Activated CD4-positive, alpha-beta memory T cell treated with anti-CD3 and anti-CD28 coated beads, Interleukin-2, amount 10 ng/mL, durations not matched to agents 7 days and 5 days (primary cell): ENCODE measurements around the gene NOL9. TPM values are rescaled to one million over a fixed set of nuclear protein-coding genes. Genes with fewer than 3 reads are reported as not detected.
"Not testable (repeated sequence)": the region's sequence is repeated elsewhere in the genome, so short reads cannot be mapped to it uniquely, and the experiment has no call there.

ENCODE experiments used
- CTCF ChIA-PET: fragments of 350-600 bp; sonication (Branson Sonifier 250); formaldehyde crosslinking; loops from one replicate; lab custom pipeline; 2021; ENCODE audit warnings: antibody characterized with exemption, inconsistent platforms; lab: Charles Lee
- POLR2A ChIA-PET: fragments of 350-600 bp; sonication (Branson Sonifier 250); formaldehyde crosslinking; loops from one replicate; lab custom pipeline; 2021; ENCODE audit warnings: antibody characterized with exemption; lab: Charles Lee
- DNase-seq: peaks from one replicate; pipeline ENCODE4 v3.0.0-alpha.2; 2020
- H3K27ac Mint-ChIP-seq: one replicate; pipeline ENCODE4 v1.8.0; 2021; ENCODE audit warnings: mild to moderate bottlenecking, mixed read lengths
- H3K27me3 Mint-ChIP-seq: one replicate; pipeline ENCODE4 v1.8.0; 2021; ENCODE audit warnings: mixed read lengths
- H3K36me3 Mint-ChIP-seq: one replicate; pipeline ENCODE4 v1.8.0; 2021; ENCODE audit warnings: low read depth, mixed read lengths
- H3K4me1 Mint-ChIP-seq: one replicate; pipeline ENCODE4 v1.8.0; 2021; ENCODE audit warnings: mixed read lengths
- H3K4me3 Mint-ChIP-seq: one replicate; pipeline ENCODE4 v1.8.0; 2021; ENCODE audit warnings: mild to moderate bottlenecking, mixed read lengths
- H3K9me3 Mint-ChIP-seq: one replicate; pipeline ENCODE4 v1.8.0; 2021; ENCODE audit warnings: mixed read lengths
- total RNA-seq, 2 experiments: library from RNA; stranded (reverse); gene quantifications; one replicate each; pipeline ENCODE4 v1.2.3, GENCODE V29; 2021

Gene NOL9
- total RNA-seq, 2 experiments from 2014 or later = 39.1 to 40.8 TPM

GRCh38 chr1:6578624-6579373 is 24.5 kb upstream of the NOL9 start:
- Mint-ChIP-seq H3K27ac (peak overlapping the region; percentile 85), H3K36me3 (peaks cover 5% of the 10 kb centered on the region), H3K4me3 (no peak overlapping the region), H3K27me3 (no peaks in the 10 kb centered on the region), H3K4me1 (peaks cover 32% of the 10 kb centered on the region), H3K9me3 (no peaks in the 10 kb centered on the region)
- no peak for DNase-seq
- ChIA-PET POLR2A (interaction anchor here (1.0 to 6.2 kb wide), 4 partner anchors 10 to 88 kb away, joined by 3 to 94 read pairs (median 6); partner anchors contain the start of genes KLHL21 and PLEKHG5), CTCF (interaction anchor here (1.2 kb wide), 1 partner anchor 21 kb away, joined by 5 read pairs; no protein-coding TSS in a partner anchor)

GRCh38 chr1:6577831-6578525 is 23.7 kb upstream of the NOL9 start:
- DNase-seq = no peak
- ChIA-PET CTCF (interaction anchor here (0.6 to 1.2 kb wide), 3 partner anchors 22 to 38 kb away, joined by 3 to 6 read pairs (median 5); partner anchors contain the start of genes NOL9 and TAS1R1), POLR2A (interaction anchor here (0.6 to 6.2 kb wide), 3 partner anchors 11 to 51 kb away, joined by 3 to 94 read pairs (median 10); partner anchors contain the start of gene KLHL21)
- peaks cover 32% of the 10 kb centered on the region for H3K4me1 Mint-ChIP-seq
- no peak overlapping the region for H3K27ac Mint-ChIP-seq
- H3K36me3 Mint-ChIP-seq = peaks cover 5% of the 10 kb centered on the region
- H3K27me3 Mint-ChIP-seq = no peaks in the 10 kb centered on the region
- H3K9me3 Mint-ChIP-seq = no peaks in the 10 kb centered on the region
- no peak overlapping the region for H3K4me3 Mint-ChIP-seq

GRCh38 chr1:6574818-6575217 is 20.5 kb upstream of the NOL9 start:
- Mint-ChIP-seq H3K9me3 (no peaks in the 10 kb centered on the region), H3K36me3 (no peaks in the 10 kb centered on the region), H3K27me3 (peaks cover 9% of the 10 kb centered on the region), H3K4me1 (peaks cover 8% of the 10 kb centered on the region), H3K27ac (no peak overlapping the region), H3K4me3 (no peak overlapping the region)
- ChIA-PET POLR2A (no interaction called here), CTCF (interaction anchor here (1.5 kb wide), 1 partner anchor 20 kb away, joined by 3 read pairs; the partner anchor contains the start of gene NOL9)
- DNase-seq = no peak

GRCh38 chr1:6574025-6574620 is 19.8 kb upstream of the NOL9 start:
- no peaks in the 10 kb centered on the region for H3K36me3 Mint-ChIP-seq
- H3K27ac Mint-ChIP-seq = no peak overlapping the region
- peaks cover 1% of the 10 kb centered on the region for H3K4me1 Mint-ChIP-seq
- no peak overlapping the region for H3K4me3 Mint-ChIP-seq
- peaks cover 9% of the 10 kb centered on the region for H3K27me3 Mint-ChIP-seq
- no peaks in the 10 kb centered on the region for H3K9me3 Mint-ChIP-seq
- ChIA-PET POLR2A (no interaction called here), CTCF (interaction anchor here (1.5 kb wide), 1 partner anchor 20 kb away, joined by 3 read pairs; the partner anchor contains the start of gene NOL9)
- no peak for DNase-seq

GRCh38 chr1:6572653-6573383 is 18.5 kb upstream of the NOL9 start:
- H3K27ac Mint-ChIP-seq = no peak overlapping the region
- no peaks in the 10 kb centered on the region for H3K36me3 Mint-ChIP-seq
- DNase-seq = no peak
- no peaks in the 10 kb centered on the region for H3K4me1 Mint-ChIP-seq
- ChIA-PET POLR2A (no interaction called here), CTCF (no interaction called here)
- no peak overlapping the region for H3K4me3 Mint-ChIP-seq
- H3K27me3 Mint-ChIP-seq = peaks cover 12% of the 10 kb centered on the region
- H3K9me3 Mint-ChIP-seq = no peaks in the 10 kb centered on the region

GRCh38 chr1:6570987-6571386 is 16.7 kb upstream of the NOL9 start:
- ChIA-PET CTCF (interaction anchor here (0.8 to 1.2 kb wide), 2 partner anchors 76 to 81 kb away, joined by 3 to 4 read pairs; no protein-coding TSS in a partner anchor), POLR2A (interaction anchor here (1.3 kb wide), 1 partner anchor 10 kb away, joined by 4 read pairs; no protein-coding TSS in a partner anchor)
- Mint-ChIP-seq H3K4me1 (no peaks in the 10 kb centered on the region), H3K4me3 (no peak overlapping the region), H3K27me3 (peaks cover 12% of the 10 kb centered on the region), H3K27ac (no peak overlapping the region), H3K9me3 (no peaks in the 10 kb centered on the region), H3K36me3 (no peaks in the 10 kb centered on the region)
- no peak for DNase-seq

GRCh38 chr1:6570100-6570499 is 15.8 kb upstream of the NOL9 start:
- H3K27ac Mint-ChIP-seq = no peak overlapping the region
- no peak overlapping the region for H3K4me3 Mint-ChIP-seq
- H3K4me1 Mint-ChIP-seq = no peaks in the 10 kb centered on the region
- no peak for DNase-seq
- ChIA-PET CTCF (interaction anchor here (0.7 to 1.2 kb wide), 3 partner anchors 14 to 269 kb away, joined by 3 to 4 read pairs (median 4); no protein-coding TSS in a partner anchor), POLR2A (no interaction called here)
- no peaks in the 10 kb centered on the region for H3K36me3 Mint-ChIP-seq
- H3K9me3 Mint-ChIP-seq = no peaks in the 10 kb centered on the region
- H3K27me3 Mint-ChIP-seq = peaks cover 12% of the 10 kb centered on the region

- Mint-ChIP-seq H3K9me3 (no peaks in the 10 kb centered on the region), H3K36me3 (no peaks in the 10 kb centered on the region), H3K27me3 (peaks cover 12% of the 10 kb centered on the region), H3K4me3 (no peak overlapping the region), H3K4me1 (no peaks in the 10 kb centered on the region), H3K27ac (no peak overlapping the region)
- ChIA-PET POLR2A (no interaction called here), CTCF (no interaction called here)
- DNase-seq = no peak
These were observed 14.7 kb upstream of the NOL9 start for GRCh38 chr1:6569033-6569432.

- CTCF ChIA-PET = no interaction called here
- DNase-seq = no peak
- Mint-ChIP-seq H3K9me3 (no peaks in the 10 kb centered on the region), H3K27me3 (peaks cover 2% of the 10 kb centered on the region), H3K27ac (no peak overlapping the region), H3K4me3 (no peak overlapping the region), H3K36me3 (no peaks in the 10 kb centered on the region), H3K4me1 (peaks cover 3% of the 10 kb centered on the region)
- POLR2A ChIA-PET = interaction anchor here (1.1 kb wide), 1 partner anchor 16 kb away, joined by 3 read pairs; no protein-coding TSS in a partner anchor
These were observed 6.0 kb upstream of the NOL9 start for GRCh38 chr1:6560267-6560666.

GRCh38 chr1:6559161-6559560 is 4.8 kb upstream of the NOL9 start:
- H3K9me3 Mint-ChIP-seq, H3K27me3 Mint-ChIP-seq, H3K36me3 Mint-ChIP-seq, H3K4me3 Mint-ChIP-seq, H3K27ac Mint-ChIP-seq, DNase-seq, CTCF ChIA-PET: not testable (repeated sequence)
- POLR2A ChIA-PET = interaction anchor here (1.1 to 1.4 kb wide), 2 partner anchors 17 to 41 kb away, joined by 3 read pairs; no protein-coding TSS in a partner anchor
- H3K4me1 Mint-ChIP-seq = peaks cover 10% of the 10 kb centered on the region

- H3K27me3 Mint-ChIP-seq = peaks cover 2% of the 10 kb centered on the region
- ChIA-PET CTCF (interaction anchor here (1.3 kb wide), 1 partner anchor 19 kb away, joined by 3 read pairs; no protein-coding TSS in a partner anchor), POLR2A (interaction anchor here (1.1 kb wide), 1 partner anchor 12 kb away, joined by 4 read pairs; no protein-coding TSS in a partner anchor)
- DNase-seq = no peak
- no peak overlapping the region for H3K4me3 Mint-ChIP-seq
- H3K9me3 Mint-ChIP-seq = no peaks in the 10 kb centered on the region
- H3K4me1 Mint-ChIP-seq = peaks cover 17% of the 10 kb centered on the region
- H3K27ac Mint-ChIP-seq = no peak overlapping the region
- no peaks in the 10 kb centered on the region for H3K36me3 Mint-ChIP-seq
These were observed 3.3 kb upstream of the NOL9 start for GRCh38 chr1:6557597-6557996.
